SK-N-SH (cell line): ENCODE data around the gene PROX1. TPM values are rescaled to one million over a fixed set of nuclear protein-coding genes. Genes with fewer than 3 reads are reported as not detected.

Experiments used
- CTCF ChIA-PET: fragments of 300-600, 350-600 bp; formaldehyde crosslinking; extraction: SDS; loops from one replicate; lab custom pipeline; 2021; lab: Yijun Ruan, JAX
- POLR2A ChIA-PET: fragments of 350-600 bp; sonication (Branson Sonifier 250); formaldehyde crosslinking; extraction: SDS; loops from one replicate; lab custom pipeline; 2020; ENCODE audit warnings: antibody characterized with exemption, inconsistent platforms; lab: Yijun Ruan, JAX
- DNase-seq: peaks from one replicate; pipeline ENCODE4 v3.0.0; 2012
- H2AFZ ChIP-seq: fragments of 200-600 bp; sonication (generic); 2 replicates; pipeline ENCODE4 v1.8.1; 2016; ENCODE audit warnings: antibody characterized with exemption, mild to moderate bottlenecking, low read depth
- H3F3A ChIP-seq: fragments of 200-600 bp; sonication (generic); replicated peaks from 2 replicates; pipeline ENCODE3; 2016; ENCODE audit warnings: antibody characterized with exemption, mild to moderate bottlenecking; ENCODE audit not compliant: insufficient read depth
- H3K27ac ChIP-seq, 2 experiments: fragments of 200-500 bp in 1 of 2; fragments of 200-600 bp in 1 of 2; sonication (Bioruptor generic) in 1 of 2; sonication (generic), shearing (Covaris generic) in 1 of 2; 2 replicates each; pipeline versions ENCODE4 v1.5.1 to v1.6.1; 2014 to 2016; ENCODE audit warnings: low read depth in 2 of 2, inconsistent platforms in 1 of 2, low read length in 1 of 2, mild to moderate bottlenecking in 1 of 2, mixed read lengths in 1 of 2
- H3K27me3 ChIP-seq: fragments of 200-600 bp; sonication (generic), shearing (Covaris generic); 2 replicates; pipeline ENCODE4 v1.6.1; 2016; ENCODE audit warnings: mixed run types; ENCODE audit not compliant: insufficient read depth
- H3K36me3 ChIP-seq, 2 experiments: fragments of 200-500 bp in 1 of 2; fragments of 200-600 bp in 1 of 2; sonication (Bioruptor generic) in 1 of 2; sonication (generic) in 1 of 2; replicated peaks in 1 of 2; 2 replicates each; pipeline versions ENCODE3 to v1.5.1; 2014 to 2016; ENCODE audit warnings: low read length in 1 of 2, mild to moderate bottlenecking in 1 of 2; ENCODE audit not compliant: insufficient read depth in 2 of 2, control insufficient read depth in 1 of 2
- H3K4me1 ChIP-seq, 2 experiments: fragments of 200-500 bp in 1 of 2; fragments of 200-600 bp in 1 of 2; sonication (Bioruptor generic) in 1 of 2; sonication (generic), shearing (Covaris generic) in 1 of 2; 2 replicates each; pipeline versions ENCODE4 v1.5.1 to v1.6.1; 2014 to 2016; ENCODE audit warnings: low read depth in 1 of 2, low read length in 1 of 2, mixed run types in 1 of 2; ENCODE audit not compliant: insufficient read depth in 2 of 2, control insufficient read depth in 1 of 2
- H3K4me2 ChIP-seq: fragments of 200-600 bp; sonication (generic), shearing (Covaris generic); 2 replicates; pipeline ENCODE4 v1.6.1; 2017; ENCODE audit warnings: mixed run types
- H3K4me3 ChIP-seq, 2 experiments: fragments of 200-500 bp in 1 of 2; fragments of 200-600 bp in 1 of 2; sonication (Bioruptor generic) in 1 of 2; sonication (generic), shearing (Covaris generic) in 1 of 2; 2 replicates each; pipeline versions ENCODE4 v1.5.1 to v1.8.1; 2014 to 2016; ENCODE audit warnings: low read depth in 2 of 2, inconsistent platforms in 1 of 2, low read length in 1 of 2, mild to moderate bottlenecking in 1 of 2, mixed read lengths in 1 of 2, moderate library complexity in 1 of 2
- H3K79me2 ChIP-seq: fragments of 200-600 bp; sonication (generic); 2 replicates; pipeline ENCODE4 v1.8.1; 2017; ENCODE audit warnings: mild to moderate bottlenecking; ENCODE audit not compliant: insufficient read depth
- H3K9ac ChIP-seq: fragments of 200-600 bp; sonication (generic); 2 replicates; pipeline ENCODE4 v1.6.1; 2017; ENCODE audit warnings: mixed run types
- H3K9me2 ChIP-seq: fragments of 200-600 bp; sonication (generic); 2 replicates; pipeline ENCODE4 v1.6.1; 2017; ENCODE audit warnings: mixed run types
- H3K9me3 ChIP-seq: fragments of 200-600 bp; sonication (generic); 2 replicates; pipeline ENCODE4 v1.6.1; 2017; ENCODE audit warnings: mixed run types, mild to moderate bottlenecking, moderate library complexity
- H4K20me1 ChIP-seq: fragments of 200-600 bp; sonication (generic); 2 replicates; pipeline ENCODE4 v1.6.1; 2017; ENCODE audit warnings: mild to moderate bottlenecking, mixed run types; ENCODE audit not compliant: insufficient read depth
- FOSL2 ChIP-seq: IDR thresholded peaks from 2 replicates; pipeline ENCODE4 v1.4.0; 2012; ENCODE audit warnings: low read depth, mild to moderate bottlenecking, moderate library complexity, borderline replicate concordance
- FOXJ3 ChIP-seq: sonication (generic); formaldehyde crosslinking; IDR thresholded peaks from 2 replicates; pipeline ENCODE4 v1.5.1; 2020; ENCODE audit warnings: mild to moderate bottlenecking, missing genetic modification reagents
- MXI1 ChIP-seq: IDR thresholded peaks from 2 replicates; pipeline ENCODE4 v1.6.1; 2012; ENCODE audit warnings: mild to moderate bottlenecking, low read depth, low read length, improper control_type of control experiment
- NFIC ChIP-seq: IDR thresholded peaks from 2 replicates; pipeline ENCODE4 v1.4.0; 2012; ENCODE audit warnings: borderline replicate concordance
- PBX3 ChIP-seq: IDR thresholded peaks from 2 replicates; pipeline ENCODE4; 2012
- POLR2AphosphoS5 ChIP-seq: IDR thresholded peaks from 2 replicates; pipeline ENCODE4 v1.6.1; 2012; ENCODE audit warnings: low read depth, low read length
- RAD21 ChIP-seq: IDR thresholded peaks from 2 replicates; pipeline ENCODE4 v1.6.1; 2012; ENCODE audit warnings: mild to moderate bottlenecking, low read length
- RCOR1 ChIP-seq: fragments of 150-350 bp; IDR thresholded peaks from 2 replicates; pipeline ENCODE4 v1.6.1; 2017; ENCODE audit warnings: antibody characterized with exemption, low read length
- REST ChIP-seq: IDR thresholded peaks from 2 replicates; pipeline ENCODE4 v1.6.1; 2012; ENCODE audit warnings: mild to moderate bottlenecking, low read depth, low read length, moderate library complexity
- RXRA ChIP-seq: IDR thresholded peaks from 2 replicates; pipeline ENCODE4 v1.4.0; 2012; ENCODE audit warnings: low read depth, mild to moderate bottlenecking, borderline replicate concordance
- SIN3A ChIP-seq: IDR thresholded peaks from 2 replicates; pipeline ENCODE4 v1.6.1; 2012; ENCODE audit warnings: low read depth, mild to moderate bottlenecking, low read length, moderate library complexity, borderline replicate concordance
- TCF12 ChIP-seq: IDR thresholded peaks from 2 replicates; pipeline ENCODE4 v1.4.0; 2012
- USF1 ChIP-seq: IDR thresholded peaks from 2 replicates; pipeline ENCODE4 v1.4.0; 2012; ENCODE audit warnings: low read depth, borderline replicate concordance
- USF2 ChIP-seq: fragments of 150-350 bp; IDR thresholded peaks from 2 replicates; pipeline ENCODE4 v1.6.1; 2017; ENCODE audit warnings: antibody characterized with exemption, low read length, low read depth, borderline replicate concordance
- ZBTB33 ChIP-seq: IDR thresholded peaks from 2 replicates; pipeline ENCODE4 v1.4.0; 2012; ENCODE audit warnings: low read depth, borderline replicate concordance
- WGBS: methylation state at CpG from one replicate; pipeline ENCODE4 v1.1.6; 2017; ENCODE audit warnings: low lambda C conversion rate; 5-methylcytosine and 5-hydroxymethylcytosine counted together
- polyA plus RNA-seq, 3 experiments: library from polyadenylated mRNA; depleted of rRNA; stranded (reverse); fragments of >200 nt; gene quantifications; 2 replicates each; pipeline ENCODE4 v1.2.3, GENCODE V29; 2012

Gene PROX1
- polyA plus RNA-seq, 1 of the 3 experiments (the other 2 are of a cell fraction) = 0.25 TPM

GRCh38 chr1:214067397-214067796 lies 79.6 kb downstream of the PROX1 start (continued):
- no peak for TF ChIP-seq USF1
- no peak for TF ChIP-seq POLR2AphosphoS5
- no peak for TF ChIP-seq RCOR1
- no peak for TF ChIP-seq PBX3
- TF ChIP-seq SIN3A = no peak
- TF ChIP-seq, all 33 proteins: peak for 0

- no peak overlapping the region for H3K9ac ChIP-seq
- H3F3A ChIP-seq = no peaks in the 10 kb centered on the region
- no peak overlapping the region for H2AFZ ChIP-seq
- WGBS = 56% methylated on average over 11 of the region's 11 CpGs
- H3K9me3 ChIP-seq = no peaks in the 10 kb centered on the region
- no peak overlapping the region for H3K4me3 ChIP-seq
- no peaks in the 10 kb centered on the region for H3K9me2 ChIP-seq
- H4K20me1 ChIP-seq = no peaks in the 10 kb centered on the region
- no peak overlapping the region for H3K27ac ChIP-seq
- no peak for DNase-seq
- TF ChIP-seq FOXJ3 (no peak), FOSL2 (no peak), USF2 (no peak), NFIC (no peak), USF1 (no peak), TCF12 (no peak), REST (no peak), RAD21 (no peak), ZBTB33 (no peak), RXRA (no peak), SIN3A (no peak), MXI1 (no peak)
- ChIA-PET POLR2A (no interaction called here), CTCF (interaction anchor here (0.8 kb wide), 1 partner anchor 9 kb away, joined by 3 read pairs; no protein-coding TSS in a partner anchor)
- H3K4me1 ChIP-seq = no peaks in the 10 kb centered on the region
- no peak overlapping the region for H3K4me2 ChIP-seq
- H3K79me2 ChIP-seq = no peaks in the 10 kb centered on the region
- no peaks in the 10 kb centered on the region; the same call in 1 of the 2 replicates for H3K27me3 ChIP-seq
- H3K36me3 ChIP-seq = no peaks in the 10 kb centered on the region
These were observed 80.3 kb downstream of the PROX1 start for GRCh38 chr1:214067853-214068703.
